ENCODE measurements around the gene CCR1.
"Not testable (repeated sequence)": the region's sequence is repeated elsewhere in the genome, so short reads cannot be mapped to it uniquely, and the experiment has no call there.

CCR1 gene

GRCh38 chr3:46163556-46164041 lies 44.5 kb downstream of the CCR1 start:
- DNase-seq = no peak

- DNase-seq = no peak
These were observed 45.0 kb downstream of the CCR1 start for GRCh38 chr3:46162975-46163555.

GRCh38 chr3:46157685-46158084 lies 50.4 kb downstream of the CCR1 start:
- DNase-seq = not testable (repeated sequence)

GRCh38 chr3:46154311-46154710 lies 53.8 kb downstream of the CCR1 start:
- DNase-seq = no peak

All from NCI-H2171 treated with DMSO at 0.1 percent for 48 hours (cell line).